ENCODE data around the gene OR2B2. TPM values are rescaled to one million over a fixed set of nuclear protein-coding genes. Genes with fewer than 3 reads are reported as not detected.

OR2B2 gene
- total RNA-seq, 2 donors from 2014 or later: not detected

Other genes starting within 250 kb of the OR2B2 start
- not detected for gene OR2B6, start 44.8 kb upstream of the OR2B2 start, total RNA-seq
- gene ZNF165, start 168.2 kb upstream of the OR2B2 start, total RNA-seq: under 1 TPM; 0.48 to 0.59 TPM
- 1 to 10 TPM; 5.8 to 6.0 TPM for gene ZSCAN16, start 212.2 kb upstream of the OR2B2 start, total RNA-seq
- gene ZKSCAN8, start 229.5 kb upstream of the OR2B2 start, total RNA-seq: 10 to 100 TPM; 18.2 to 20.0 TPM

Data from natural killer cell treated with Interleukin-12 subunit alpha and Interleukin-12 subunit beta and Interleukin-15 and Interleukin-18, amount 100 ng/mL, for 72 hours (primary cell).